HL-60 (cell line): ENCODE data around the gene CHD2.

Experiments used
- DNase-seq, 2 experiments: peaks; one replicate each; pipeline ENCODE4 v3.0.0-alpha.2; 2010 to 2020; ENCODE audit warnings: low read depth in 1 of 2, low spot score in 1 of 2
- H3K27ac ChIP-seq: fragments of 250-450 bp; sonication (Bioruptor Pico); replicated peaks from 2 replicates; pipeline ENCODE4 v1.5.1; 2020; ENCODE audit warnings: mild to moderate bottlenecking, moderate library complexity
- H3K27me3 ChIP-seq: fragments of 250-450 bp; sonication (Bioruptor Pico); 2 replicates; pipeline ENCODE4 v1.5.1; 2021; ENCODE audit warnings: mild to moderate bottlenecking, moderate library complexity; ENCODE audit not compliant: insufficient read depth, poor library complexity, severe bottlenecking
- H3K4me3 ChIP-seq: replicated peaks from 2 replicates; pipeline ENCODE4 v1.5.1; 2011; ENCODE audit warnings: mild to moderate bottlenecking, control low read depth, low read length; ENCODE audit not compliant: insufficient read depth
- CTCF ChIP-seq: IDR thresholded peaks from one replicate; pipeline ENCODE4 v1.5.1; 2011; ENCODE audit warnings: low read length, control low read depth, inconsistent platforms; ENCODE audit not compliant: insufficient read depth
- GABPA ChIP-seq: IDR thresholded peaks from 2 replicates; pipeline ENCODE4 v1.6.1; 2012; ENCODE audit warnings: low read depth
- POLR2AphosphoS5 ChIP-seq: IDR thresholded peaks from 2 replicates; pipeline ENCODE4 v1.6.1; 2012; ENCODE audit warnings: low read depth
- REST ChIP-seq: IDR thresholded peaks from 2 replicates; pipeline ENCODE4 v1.6.1; 2012; ENCODE audit warnings: low read depth; ENCODE audit not compliant: insufficient replicate concordance
- SPI1 ChIP-seq: IDR thresholded peaks from 2 replicates; pipeline ENCODE4 v1.6.1; 2012; ENCODE audit warnings: low read depth, mild to moderate bottlenecking, borderline replicate concordance

Gene CHD2

GRCh38 chr15:93043621-93044300 lies 143.6 kb downstream of the CHD2 start:
- Histone ChIP-seq H3K27me3 (no peaks in the 10 kb centered on the region), H3K4me3 (no peak overlapping the region), H3K27ac (no peak overlapping the region)
- TF ChIP-seq REST: no peak
- TF ChIP-seq SPI1: no peak
- TF ChIP-seq POLR2AphosphoS5: no peak
- TF ChIP-seq GABPA: no peak
- no peak for TF ChIP-seq CTCF
- no peak for DNase-seq

GRCh38 chr15:93044301-93045190 lies 144.4 kb downstream of the CHD2 start:
- TF ChIP-seq CTCF: no peak
- no peak for TF ChIP-seq SPI1
- TF ChIP-seq POLR2AphosphoS5: no peak
- TF ChIP-seq GABPA: no peak
- TF ChIP-seq REST: no peak
- no peak for DNase-seq
- Histone ChIP-seq H3K4me3 (no peak overlapping the region), H3K27me3 (no peaks in the 10 kb centered on the region), H3K27ac (no peak overlapping the region)

GRCh38 chr15:93045191-93045785 lies 145.2 kb downstream of the CHD2 start:
- no peak overlapping the region for H3K4me3 ChIP-seq
- H3K27me3 ChIP-seq: no peaks in the 10 kb centered on the region
- H3K27ac ChIP-seq: no peak overlapping the region
- no peak for DNase-seq
- no peak for TF ChIP-seq CTCF
- no peak for TF ChIP-seq POLR2AphosphoS5
- TF ChIP-seq REST: no peak
- TF ChIP-seq GABPA: no peak
